ENCODE results near the gene ERO1B.

- TF ChIP-seq CTCF (IDR thresholded peaks at IDR 0.05), result no peak
- TF ChIP-seq POLR2A (IDR thresholded peaks at IDR 0.05), result no peak
- TF ChIP-seq POLR2AphosphoS5 (IDR thresholded peaks at IDR 0.05), result no peak
Observed at GRCh38 chr1:236179634-236180033, 102.1 kb downstream of the ERO1B start.
